ENCODE measurements around the gene WBP1L. TPM values are rescaled to one million over a fixed set of nuclear protein-coding genes. Genes with fewer than 3 reads are reported as not detected.

WBP1L gene
- total RNA-seq, 3 donors from 2014 or later (not counting 1 experiment from before 2014, with no cell fraction given) = 34.6 to 48.4 (median 47.9) TPM

GRCh38 chr10:102701272-102701671 lies 42.5 kb upstream of the WBP1L start:
- Histone ChIP-seq H3K27ac (ENCODE audit: low read length) (no peak overlapping the region), H3K9me3 (ENCODE audit: control insufficient read depth, insufficient read depth, low read length) (no peaks in the 10 kb centered on the region), H3K27me3 (ENCODE audit: control insufficient read depth, insufficient read depth, low read length) (no peaks in the 10 kb centered on the region), H3K4me1 (ENCODE audit: control insufficient read depth, insufficient read depth, low read length) (no peaks in the 10 kb centered on the region), H3K4me3 (ENCODE audit: low read length) (no peak overlapping the region), H3K36me3 (ENCODE audit: control insufficient read depth, insufficient read depth, low read length) (peaks cover 11% of the 10 kb centered on the region)
- 100% methylated on average over 1 of the region's 3 CpGs for WGBS (ENCODE audit: insufficient coverage)
- TF ChIP-seq CTCF (IDR thresholded peaks at IDR 0.05) = no peak
- H3K9me3 Mint-ChIP-seq = no peaks in the 10 kb centered on the region
- no peaks in the 10 kb centered on the region for H3K36me3 Mint-ChIP-seq
- no peak overlapping the region for H3K27ac Mint-ChIP-seq
- H3K4me3 Mint-ChIP-seq = no peak overlapping the region
- peaks cover 0 to 8% of the 10 kb centered on the region in 2 donors for H3K4me1 Mint-ChIP-seq
- no peak for ATAC-seq
- no peaks in the 10 kb centered on the region for H3K27me3 Mint-ChIP-seq (ENCODE audit: low read depth in 2 of 2)
- no peak for DNase-seq
- intact Hi-C loops (cut with micrococcal nuclease) = no loop called here

- Mint-ChIP-seq H3K27ac (no peak overlapping the region), H3K9me3 (no peaks in the 10 kb centered on the region), H3K4me3 (no peak overlapping the region), H3K36me3 (no peaks in the 10 kb centered on the region), H3K27me3 (ENCODE audit: low read depth in 2 of 2) (no peaks in the 10 kb centered on the region), H3K4me1 (peaks cover 0 to 8% of the 10 kb centered on the region in 2 donors)
- Histone ChIP-seq H3K4me3 (ENCODE audit: low read length) (no peak overlapping the region), H3K27ac (ENCODE audit: low read length) (no peak overlapping the region), H3K36me3 (ENCODE audit: control insufficient read depth, insufficient read depth, low read length) (peaks cover 11% of the 10 kb centered on the region), H3K4me1 (ENCODE audit: control insufficient read depth, insufficient read depth, low read length) (no peaks in the 10 kb centered on the region), H3K27me3 (ENCODE audit: control insufficient read depth, insufficient read depth, low read length) (no peaks in the 10 kb centered on the region), H3K9me3 (ENCODE audit: control insufficient read depth, insufficient read depth, low read length) (no peaks in the 10 kb centered on the region)
- ATAC-seq = no peak
- TF ChIP-seq CTCF (IDR thresholded peaks at IDR 0.05) = no peak
- intact Hi-C loops (cut with micrococcal nuclease) = no loop called here
- DNase-seq = no peak
- WGBS (ENCODE audit: insufficient coverage) = no CpG with 5 or more reads among the region's 3 CpGs
These were observed 42.0 kb upstream of the WBP1L start for GRCh38 chr10:102701796-102702195.

GRCh38 chr10:102702742-102703141 lies 41.0 kb upstream of the WBP1L start:
- no peak for TF ChIP-seq CTCF (IDR thresholded peaks at IDR 0.05)
- H3K9me3 Mint-ChIP-seq = no peaks in the 10 kb centered on the region
- Histone ChIP-seq H3K4me3 (ENCODE audit: low read length) (no peak overlapping the region), H3K4me1 (ENCODE audit: control insufficient read depth, insufficient read depth, low read length) (no peaks in the 10 kb centered on the region), H3K27me3 (ENCODE audit: control insufficient read depth, insufficient read depth, low read length) (no peaks in the 10 kb centered on the region), H3K27ac (ENCODE audit: low read length) (no peak overlapping the region), H3K9me3 (ENCODE audit: control insufficient read depth, insufficient read depth, low read length) (no peaks in the 10 kb centered on the region), H3K36me3 (ENCODE audit: control insufficient read depth, insufficient read depth, low read length) (peaks cover 11% of the 10 kb centered on the region)
- ATAC-seq (no peak), DNase-seq (no peak)
- intact Hi-C loops (cut with micrococcal nuclease) = no loop called here
- no peaks in the 10 kb centered on the region for H3K36me3 Mint-ChIP-seq
- no peak overlapping the region for H3K4me3 Mint-ChIP-seq
- 72% methylated on average over 2 of the region's 2 CpGs for WGBS (ENCODE audit: insufficient coverage)
- H3K4me1 Mint-ChIP-seq = peaks cover 0 to 8% of the 10 kb centered on the region in 2 donors
- H3K27ac Mint-ChIP-seq = no peak overlapping the region
- H3K27me3 Mint-ChIP-seq (ENCODE audit: low read depth in 2 of 2) = no peaks in the 10 kb centered on the region

- peaks cover 0 to 8% of the 10 kb centered on the region in 2 donors for H3K4me1 Mint-ChIP-seq
- H3K36me3 Mint-ChIP-seq = no peaks in the 10 kb centered on the region
- no peaks in the 10 kb centered on the region for H3K9me3 Mint-ChIP-seq
- Histone ChIP-seq H3K36me3 (ENCODE audit: control insufficient read depth, insufficient read depth, low read length) (no peaks in the 10 kb centered on the region), H3K4me1 (ENCODE audit: control insufficient read depth, insufficient read depth, low read length) (no peaks in the 10 kb centered on the region), H3K9me3 (ENCODE audit: control insufficient read depth, insufficient read depth, low read length) (no peaks in the 10 kb centered on the region), H3K27me3 (ENCODE audit: control insufficient read depth, insufficient read depth, low read length) (no peaks in the 10 kb centered on the region), H3K27ac (ENCODE audit: low read length) (no peak overlapping the region), H3K4me3 (ENCODE audit: low read length) (no peak overlapping the region)
- 87% methylated on average over 6 of the region's 6 CpGs for WGBS (ENCODE audit: insufficient coverage)
- H3K27ac Mint-ChIP-seq = no peak overlapping the region
- TF ChIP-seq CTCF (IDR thresholded peaks at IDR 0.05) = no peak
- DNase-seq = no peak
- no peak for ATAC-seq
- H3K4me3 Mint-ChIP-seq = no peak overlapping the region
- H3K27me3 Mint-ChIP-seq (ENCODE audit: low read depth in 2 of 2) = no peaks in the 10 kb centered on the region
- intact Hi-C loops (cut with micrococcal nuclease) = no loop called here
These were observed 38.8 kb upstream of the WBP1L start for GRCh38 chr10:102704915-102705314.

Data from natural killer cell (primary cell).